Left renal pelvis (tissue), 4 donors: ENCODE measurements around the gene MICALL1. TPM values are rescaled to one million over a fixed set of nuclear protein-coding genes. Genes with fewer than 3 reads are reported as not detected.

Experiments used
- DNase-seq, 4 donors: peaks; one replicate each; pipeline ENCODE4 v3.0.0-alpha.2; 2013; ENCODE audit warnings: low read depth in 4 of 4, low spot score in 3 of 4
- polyA plus RNA-seq, 4 donors: library from polyadenylated mRNA; unstranded; fragments of 120-200 nt; gene quantifications; one replicate each; pipeline ENCODE4 v1.2.1, GENCODE V29; 2013; ENCODE audit not compliant: insufficient read length in 4 of 4

MICALL1 gene
- polyA plus RNA-seq, 4 donors: 17.4 to 28.2 (median 25.2) TPM

GRCh38 chr22:37904572-37905533 is 1.2 kb upstream of the MICALL1 start:
- DNase-seq: no peak

GRCh38 chr22:37906364-37907008 is 389 bp downstream of the MICALL1 start:
- DNase-seq: no peak

- DNase-seq: no peak
Observed at GRCh38 chr22:37907036-37907954, 1.2 kb downstream of the MICALL1 start.

- no peak for DNase-seq
Observed at GRCh38 chr22:37909766-37910165, 3.7 kb downstream of the MICALL1 start.

GRCh38 chr22:37910890-37911672 is 5.0 kb downstream of the MICALL1 start:
- DNase-seq: no peak

- no peak for DNase-seq
Observed at GRCh38 chr22:37911697-37912096, 5.6 kb downstream of the MICALL1 start.

- no peak for DNase-seq
Observed at GRCh38 chr22:37912171-37912570, 6.1 kb downstream of the MICALL1 start.

- no peak for DNase-seq
Observed at GRCh38 chr22:37913233-37913721, 7.2 kb downstream of the MICALL1 start.

GRCh38 chr22:37916311-37916710 is 10.2 kb downstream of the MICALL1 start:
- DNase-seq: no peak

GRCh38 chr22:37917874-37918548 is 11.9 kb downstream of the MICALL1 start:
- DNase-seq: no peak

- DNase-seq: no peak
Observed at GRCh38 chr22:37918580-37919270, 12.6 kb downstream of the MICALL1 start.

GRCh38 chr22:37920126-37920525 is 14.0 kb downstream of the MICALL1 start:
- no peak for DNase-seq

- DNase-seq: no peak
Observed at GRCh38 chr22:37922191-37922590, 16.1 kb downstream of the MICALL1 start.

GRCh38 chr22:37923927-37924326 is 17.8 kb downstream of the MICALL1 start:
- no peak for DNase-seq

GRCh38 chr22:37924386-37925065 is 18.4 kb downstream of the MICALL1 start:
- no peak for DNase-seq

GRCh38 chr22:37925330-37925729 is 19.2 kb downstream of the MICALL1 start:
- no peak for DNase-seq

- DNase-seq: no peak
Observed at GRCh38 chr22:37925767-37926166, 19.7 kb downstream of the MICALL1 start.

GRCh38 chr22:37926358-37926757 is 20.3 kb downstream of the MICALL1 start:
- no peak for DNase-seq
